GM12801 (cell line): ENCODE results near the gene ASMT.

Experiments used
- CTCF ChIP-seq: IDR thresholded peaks from one replicate; pipeline ENCODE4 v1.5.1; 2011; ENCODE audit warnings: control low read depth; ENCODE audit not compliant: insufficient read length; ENCODE audit errors: extremely low read depth

ASMT gene

GRCh38 chrX:1587161-1587560, 27.7 kb upstream of the ASMT start:
- no peak for TF ChIP-seq CTCF

GRCh38 chrX:1589356-1590130, 25.3 kb upstream of the ASMT start:
- TF ChIP-seq CTCF = no peak

GRCh38 chrX:1591102-1591862, 23.6 kb upstream of the ASMT start, which contains the start of gene AKAP17A:
AKAP17A (plus strand) TSS chrX:1591604; CDS start chrX:1593463, 1,859 bp downstream.
- no peak for TF ChIP-seq CTCF

GRCh38 chrX:1591863-1592469, 22.9 kb upstream of the ASMT start:
- no peak for TF ChIP-seq CTCF

- no peak for TF ChIP-seq CTCF
Measured at GRCh38 chrX:1592470-1593142, 22.3 kb upstream of the ASMT start.

GRCh38 chrX:1593286-1594271, 21.3 kb upstream of the ASMT start:
- TF ChIP-seq CTCF = no peak
